K562 (cell line): ENCODE results near the gene TPI1. TPM values are rescaled to one million over a fixed set of nuclear protein-coding genes. Genes with fewer than 3 reads are reported as not detected.
A peak's percentile ranks its signal among the peaks of the same experiment; 100 is the strongest.

Experiments
- ATAC-seq: fragments of 200-7000 bp; cut with Tn5 transposase; 3 replicates; pipeline ENCODE4 v1.9.1; 2020; ENCODE audit warnings: moderate library complexity
- BruUV-seq: library from RNA; stranded (reverse); fragments of 400-500 nt; replicated peaks from 2 replicates; lab custom pipeline; 2021; lab: Mats Ljungman, UMichigan
- CTCF ChIA-PET: fragments of 300-600 bp; formaldehyde crosslinking; extraction: SDS; loops from one replicate; lab custom pipeline; 2021; ENCODE audit warnings: low intra/inter-chr PET ratio; lab: Yijun Ruan, JAX
- POLR2A ChIA-PET: fragments of 300-600, 350-650 bp; sonication (Branson Sonifier 250); formaldehyde crosslinking; extraction: SDS; loops from one replicate; lab custom pipeline; 2021; ENCODE audit warnings: antibody characterized with exemption, inconsistent platforms; lab: Yijun Ruan, JAX
- DNase-seq, 4 experiments: peaks; one replicate each; pipeline versions ENCODE4 v3.0.0 to v3.0.0-alpha.2; 2011 to 2018; ENCODE audit warnings: low spot score in 3 of 4, mixed read lengths in 3 of 4; ENCODE audit errors: extremely low read depth in 1 of 4
- FAIRE-seq: peaks from 2 replicates; lab custom pipeline; 2011; peaks lifted over from hg19 to GRCh38; lab: Jason Lieb, UNC
- H2AFZ ChIP-seq: 2 replicates; pipeline ENCODE4 v1.6.0; 2011; ENCODE audit warnings: low read depth, low read length, control low read depth, inconsistent platforms
- H3K27ac ChIP-seq: fragments of 200-600 bp; 3 replicates; pipeline ENCODE4 v1.8.0; 2011; ENCODE audit warnings: low read depth, mild to moderate bottlenecking, control low read depth, inconsistent platforms, low read length, moderate library complexity, mixed read lengths; ENCODE audit errors: extremely low read depth
- H3K27me3 ChIP-seq, 2 experiments: fragments of 300-600 bp in 1 of 2; 2 replicates in 1 of 2; 3 replicates in 1 of 2; pipeline versions ENCODE4 v1.6.0 to v1.8.0; 2011; ENCODE audit warnings: inconsistent platforms in 2 of 2, low read length in 2 of 2, mild to moderate bottlenecking in 1 of 2, mixed read lengths in 1 of 2, moderate library complexity in 1 of 2; ENCODE audit not compliant: control insufficient read depth in 2 of 2, insufficient read depth in 2 of 2
- H3K36me3 ChIP-seq: fragments of 300-600 bp; 3 replicates; pipeline ENCODE4 v1.8.0; 2011; ENCODE audit warnings: mild to moderate bottlenecking, low read length, inconsistent platforms; ENCODE audit not compliant: control insufficient read depth, insufficient read depth
- H3K4me1 ChIP-seq, 2 experiments: fragments of 200-600 bp in 1 of 2; replicated peaks in 1 of 2; 2 replicates in 1 of 2; 3 replicates in 1 of 2; pipeline versions ENCODE4 v1.5.1 to v1.8.0; 2011; ENCODE audit warnings: inconsistent platforms in 2 of 2, low read length in 2 of 2, mild to moderate bottlenecking in 1 of 2, mixed read lengths in 1 of 2, moderate library complexity in 1 of 2; ENCODE audit not compliant: control insufficient read depth in 2 of 2, insufficient read depth in 2 of 2
- H3K4me2 ChIP-seq: 2 replicates; pipeline ENCODE4 v1.6.1; 2011; ENCODE audit warnings: low read length, control low read depth, inconsistent platforms, mixed read lengths; ENCODE audit not compliant: insufficient read depth
- H3K4me3 ChIP-seq: fragments of 200-600 bp; sonication (generic), shearing (Covaris generic); 2 replicates; pipeline ENCODE4 v1.5.1; 2016; ENCODE audit warnings: control low read depth, inconsistent platforms
- H3K79me2 ChIP-seq: fragments of 200-600 bp; 3 replicates; pipeline ENCODE4 v1.8.0; 2011; ENCODE audit warnings: low read length, inconsistent platforms; ENCODE audit not compliant: control insufficient read depth, insufficient read depth
- H3K9ac ChIP-seq, 2 experiments: 2 replicates each; pipeline versions ENCODE4 v1.6.0 to v1.6.1; 2011; ENCODE audit warnings: low read depth in 2 of 2, low read length in 2 of 2, control low read depth in 1 of 2, inconsistent platforms in 1 of 2, mild to moderate bottlenecking in 1 of 2, mixed read lengths in 1 of 2; ENCODE audit not compliant: insufficient read depth in 1 of 2
- H3K9me1 ChIP-seq: one replicate; pipeline ENCODE4 v1.6.0; 2011; ENCODE audit warnings: inconsistent platforms, mild to moderate bottlenecking, low read length, moderate library complexity; ENCODE audit not compliant: control insufficient read depth, insufficient read depth
- H3K9me3 ChIP-seq: replicated peaks from 2 replicates; pipeline ENCODE4 v1.5.1; 2011; ENCODE audit warnings: low read depth, low read length, inconsistent platforms; ENCODE audit not compliant: control insufficient read depth, insufficient read depth
- H4K20me1 ChIP-seq: replicated peaks from 2 replicates; pipeline ENCODE4 v1.6.1; 2011; ENCODE audit warnings: low read length, inconsistent platforms, mixed read lengths; ENCODE audit not compliant: control insufficient read depth, insufficient read depth
- CBFA2T3 ChIP-seq: fragments of 450-650 bp; IDR thresholded peaks from 2 replicates; pipeline ENCODE4 v1.6.1; 2017
- GATAD2B ChIP-seq: fragments of 450-650 bp; IDR thresholded peaks from 2 replicates; pipeline ENCODE4 v1.6.1; 2017; ENCODE audit warnings: mild to moderate bottlenecking, borderline replicate concordance
- MBD2 ChIP-seq: sonication (generic); IDR thresholded peaks from 2 replicates; pipeline ENCODE4 v1.6.1; 2016; ENCODE audit warnings: low read depth, borderline replicate concordance
- PRMT5 ChIP-seq: sonication (generic); formaldehyde crosslinking; IDR thresholded peaks from 2 replicates; pipeline ENCODE4 v1.5.0; 2020; ENCODE audit warnings: missing genetic modification reagents
- SMC3 ChIP-seq: conservative IDR thresholded peaks from 2 replicates; pipeline ENCODE4 v1.6.1; 2011; ENCODE audit warnings: low read depth, low read length, improper control_type of control experiment; ENCODE audit not compliant: insufficient read depth
- SRSF1 ChIP-seq: fragments of 200-400 bp; formaldehyde crosslinking; IDR thresholded peaks from 2 replicates; pipeline ENCODE4 v1.6.1; 2017; ENCODE audit warnings: mild to moderate bottlenecking, low read depth, low read length, moderate library complexity
- YBX1 ChIP-seq: fragments of 450-650 bp; IDR thresholded peaks from 2 replicates; pipeline ENCODE4 v1.7.1; 2016; ENCODE audit warnings: mild to moderate bottlenecking
- ZNF431 ChIP-seq: sonication (generic); formaldehyde crosslinking; IDR thresholded peaks from 2 replicates; pipeline ENCODE4 v1.8.0; 2022; ENCODE audit warnings: mild to moderate bottlenecking, missing genetic modification reagents
- ZNF445 ChIP-seq: fragments of 250-450 bp; sonication (Bioruptor Pico); IDR thresholded peaks from 2 replicates; pipeline ENCODE4 v1.4.0; 2020; ENCODE audit warnings: low read depth, mild to moderate bottlenecking, moderate library complexity
- ZNF780A ChIP-seq: fragments of 250-450 bp; sonication (Bioruptor Pico); IDR thresholded peaks from 2 replicates; pipeline ENCODE4 v1.5.0; 2021; ENCODE audit warnings: mild to moderate bottlenecking
- WGBS: fragments of 100-300 bp; shearing (Covaris generic); methylation state at CpG from one replicate; pipeline ENCODE4 v1.1.6; 2016; ENCODE audit warnings: low coverage, mixed read lengths; ENCODE audit not compliant: insufficient coverage; ENCODE audit errors: missing lambda C conversion rate; 5-methylcytosine and 5-hydroxymethylcytosine counted together
- in situ Hi-C: fragments of 300-500 bp; cut with MboI; formaldehyde crosslinking; loops from 4 replicates; pipeline ENCODE4 v1.15.0; 2018; ENCODE audit warnings: inconsistent platforms, mixed read lengths
- intact Hi-C: fragments of 100-400 bp; cut with micrococcal nuclease; formaldehyde crosslinking; loops from 2 replicates; pipeline ENCODE4 v1.14.2; 2022
- polyA plus RNA-seq, 8 experiments: library from polyadenylated mRNA; depleted of rRNA in 4 of 8; stranded (reverse) in 5 of 8; unstranded in 3 of 8; fragments of >200 nt; fragmentation: Nextera tagmentation in 2 of 8; fragmentation: Illumina TruSeq in 1 of 8; extraction: Ambion mirVana in 2 of 8; extraction: Trizol in 1 of 8; gene quantifications; 2 replicates each; pipeline versions ENCODE4 v1.2.1 to v1.2.3, GENCODE V29; 2011 to 2014; ENCODE audit warnings: inconsistent platforms in 1 of 8, missing spikeins in 1 of 8
- total RNA-seq, 7 experiments: library from RNA; depleted of rRNA in 6 of 7; stranded (reverse); fragments of >200 nt in 6 of 7; fragmentation: Illumina TruSeq in 2 of 7; extraction: Trizol in 2 of 7; gene quantifications; 2 replicates each; pipeline versions ENCODE4 v1.2.1 to v1.2.3, GENCODE V29; 2011 to 2021; ENCODE audit warnings: low replicate concordance in 1 of 7
- TF ChIP-seq, protein P1 (sequence below), 3 experiments: fragments of 200-800 bp in 1 of 3; sonication (Bioruptor generic) in 1 of 3; sonication (generic) in 1 of 3; formaldehyde crosslinking in 1 of 3; IDR thresholded peaks; 2 replicates each; pipeline versions ENCODE4 v1.6.1 to v1.8.0; 2016 to 2022; ENCODE audit warnings: mild to moderate bottlenecking in 2 of 3, missing compliant biosample characterization in 2 of 3, missing genetic modification characterization in 2 of 3, missing genetic modification reagents in 1 of 3
- TF ChIP-seq, protein P2 (sequence below): fragments of 250-450 bp; sonication (Bioruptor Pico); IDR thresholded peaks from 2 replicates; pipeline ENCODE4 v1.5.0; 2022; ENCODE audit warnings: mild to moderate bottlenecking
- TF ChIP-seq, protein P3 (sequence below), 3 experiments: IDR thresholded peaks in 2 of 3; conservative IDR thresholded peaks in 1 of 3; 2 replicates each; pipeline ENCODE4 v1.5.1; 2011 to 2012; ENCODE audit warnings: low read length in 3 of 3, mild to moderate bottlenecking in 3 of 3, control low read depth in 2 of 3, improper control_type of control experiment in 1 of 3, inconsistent platforms in 1 of 3, low read depth in 1 of 3, mixed read lengths in 1 of 3, moderate library complexity in 1 of 3; ENCODE audit not compliant: insufficient read depth in 2 of 3

TPI1 gene
- total and polyA plus RNA-seq, 9 of the 15 experiments (the other 6 are each of a cell fraction or from before 2014, with no cell fraction given), result 662 to 4,971 (median 892) TPM

DNA sequence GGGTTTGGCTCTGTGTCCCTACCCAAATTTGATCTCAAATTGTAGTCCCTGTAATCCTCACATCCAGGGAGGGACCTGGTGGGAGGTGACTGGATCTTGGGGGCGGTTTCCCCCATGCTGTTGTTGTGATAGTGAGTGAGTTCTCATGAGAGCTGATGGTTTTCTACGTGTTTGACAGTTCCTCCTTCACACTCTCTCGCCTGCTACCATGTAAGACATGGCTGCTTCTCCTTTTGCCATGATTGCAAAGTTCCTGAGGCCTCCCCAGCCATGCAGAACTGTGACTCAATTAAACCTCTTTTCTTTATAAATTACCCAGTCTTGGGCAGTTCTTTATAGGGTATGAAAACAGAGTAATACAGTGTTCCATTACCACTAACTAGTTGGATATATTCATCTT is 27.0 kb downstream of the TPI1 start:
- in situ Hi-C loops (no loop called here), intact Hi-C loops (no loop called here)
- H3K4me3 ChIP-seq, result no peak overlapping the region
- BruUV-seq, result no TSS peak
- no peaks in the 10 kb centered on the region for H3K9me3 ChIP-seq
- CTCF ChIA-PET, result no interaction called here
- WGBS, result 49% methylated on average over 2 of the region's 3 CpGs
- no peaks in the 10 kb centered on the region for H4K20me1 ChIP-seq
- H3K27me3 ChIP-seq, result no peaks in the 10 kb centered on the region
- TF ChIP-seq ZNF431 (CRISPR knock-in tag) (no peak), CBFA2T3 (no peak), SMC3 (no peak), ZNF780A (CRISPR knock-in tag) (no peak), GATAD2B (no peak), PRMT5 (no peak), ZNF445 (CRISPR knock-in tag) (no peak), MBD2 (no peak), SRSF1 (no peak), YBX1 (no peak)
- TF ChIP-seq, protein P1, sequence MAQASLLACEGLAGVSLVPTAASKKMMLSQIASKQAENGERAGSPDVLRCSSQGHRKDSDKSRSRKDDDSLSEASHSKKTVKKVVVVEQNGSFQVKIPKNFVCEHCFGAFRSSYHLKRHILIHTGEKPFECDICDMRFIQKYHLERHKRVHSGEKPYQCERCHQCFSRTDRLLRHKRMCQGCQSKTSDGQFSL (CRISPR knock-in tag; IDR thresholded peaks at IDR 0.05), result no peak
- TF ChIP-seq, protein P1 (tag; IDR thresholded peaks at IDR 0.05), result no peak
- TF ChIP-seq, protein P2, sequence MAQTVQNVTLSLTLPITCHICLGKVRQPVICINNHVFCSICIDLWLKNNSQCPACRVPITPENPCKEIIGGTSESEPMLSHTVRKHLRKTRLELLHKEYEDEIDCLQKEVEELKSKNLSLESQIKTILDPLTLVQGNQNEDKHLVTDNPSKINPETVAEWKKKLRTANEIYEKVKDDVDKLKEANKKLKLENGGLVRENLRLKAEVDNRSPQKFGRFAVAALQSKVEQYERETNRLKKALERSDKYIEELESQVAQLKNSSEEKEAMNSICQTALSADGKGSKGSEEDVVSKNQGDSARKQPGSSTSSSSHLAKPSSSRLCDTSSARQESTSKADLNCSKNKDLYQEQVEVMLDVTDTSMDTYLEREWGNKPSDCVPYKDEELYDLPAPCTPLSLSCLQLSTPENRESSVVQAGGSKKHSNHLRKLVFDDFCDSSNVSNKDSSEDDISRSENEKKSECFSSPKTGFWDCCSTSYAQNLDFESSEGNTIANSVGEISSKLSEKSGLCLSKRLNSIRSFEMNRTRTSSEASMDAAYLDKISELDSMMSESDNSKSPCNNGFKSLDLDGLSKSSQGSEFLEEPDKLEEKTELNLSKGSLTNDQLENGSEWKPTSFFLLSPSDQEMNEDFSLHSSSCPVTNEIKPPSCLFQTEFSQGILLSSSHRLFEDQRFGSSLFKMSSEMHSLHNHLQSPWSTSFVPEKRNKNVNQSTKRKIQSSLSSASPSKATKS, result no peak
- TF ChIP-seq, protein P3, sequence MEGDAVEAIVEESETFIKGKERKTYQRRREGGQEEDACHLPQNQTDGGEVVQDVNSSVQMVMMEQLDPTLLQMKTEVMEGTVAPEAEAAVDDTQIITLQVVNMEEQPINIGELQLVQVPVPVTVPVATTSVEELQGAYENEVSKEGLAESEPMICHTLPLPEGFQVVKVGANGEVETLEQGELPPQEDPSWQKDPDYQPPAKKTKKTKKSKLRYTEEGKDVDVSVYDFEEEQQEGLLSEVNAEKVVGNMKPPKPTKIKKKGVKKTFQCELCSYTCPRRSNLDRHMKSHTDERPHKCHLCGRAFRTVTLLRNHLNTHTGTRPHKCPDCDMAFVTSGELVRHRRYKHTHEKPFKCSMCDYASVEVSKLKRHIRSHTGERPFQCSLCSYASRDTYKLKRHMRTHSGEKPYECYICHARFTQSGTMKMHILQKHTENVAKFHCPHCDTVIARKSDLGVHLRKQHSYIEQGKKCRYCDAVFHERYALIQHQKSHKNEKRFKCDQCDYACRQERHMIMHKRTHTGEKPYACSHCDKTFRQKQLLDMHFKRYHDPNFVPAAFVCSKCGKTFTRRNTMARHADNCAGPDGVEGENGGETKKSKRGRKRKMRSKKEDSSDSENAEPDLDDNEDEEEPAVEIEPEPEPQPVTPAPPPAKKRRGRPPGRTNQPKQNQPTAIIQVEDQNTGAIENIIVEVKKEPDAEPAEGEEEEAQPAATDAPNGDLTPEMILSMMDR (IDR thresholded peaks at IDR 0.05 in 2 of 3, conservative IDR thresholded peaks at IDR 0.05 in 1 of 3; ENCODE audit: insufficient read depth in 2 of 3, low read depth in 1 of 3, low read length in 3 of 3), result no peak
- no peak overlapping the region for H3K27ac ChIP-seq
- H3K9ac ChIP-seq, result no peak overlapping the region
- FAIRE-seq (no peak), DNase-seq (no peak), ATAC-seq (no peak)
- POLR2A ChIA-PET, result no interaction called here
- H3K36me3 ChIP-seq, result no peaks in the 10 kb centered on the region
- no peak overlapping the region for H3K4me2 ChIP-seq
- H3K9me1 ChIP-seq, result no peaks in the 10 kb centered on the region
- peak overlapping the region; percentile 55; the same call in 1 of the 2 replicates for H2AFZ ChIP-seq
- H3K4me1 ChIP-seq, result peaks cover 13 to 14% of the 10 kb centered on the region in 2 experiments
- 0 out of 3 replicates have a peak, but pooled peaks cover 2% of the 10 kb centered on the region for H3K79me2 ChIP-seq
